Activated CD4-positive, alpha-beta T cell treated with anti-CD3 and anti-CD28 coated beads, Interleukin-2, amount 10 ng/mL, durations not matched to agents 7 days and 5 days (primary cell): ENCODE results near the gene SGCD. TPM values are rescaled to one million over a fixed set of nuclear protein-coding genes. Genes with fewer than 3 reads are reported as not detected.
"Not testable (repeated sequence)": the region's sequence is repeated elsewhere in the genome, so short reads cannot be mapped to it uniquely, and the experiment has no call there.

ENCODE experiments used
- CTCF ChIA-PET: fragments of 350-600 bp; sonication (Branson Sonifier 250); formaldehyde crosslinking; loops from one replicate; lab custom pipeline; 2021; ENCODE audit warnings: antibody characterized with exemption; lab: Charles Lee
- POLR2A ChIA-PET: fragments of 350-600 bp; sonication (Branson Sonifier 250); formaldehyde crosslinking; loops from one replicate; lab custom pipeline; 2021; ENCODE audit warnings: antibody characterized with exemption; lab: Charles Lee
- DNase-seq: peaks from one replicate; pipeline ENCODE4 v3.0.0-alpha.2; 2020
- H3K27ac Mint-ChIP-seq: one replicate; pipeline ENCODE4 v1.8.0; 2021; ENCODE audit warnings: mild to moderate bottlenecking, moderate library complexity, mixed read lengths
- H3K27me3 Mint-ChIP-seq: one replicate; pipeline ENCODE4 v1.8.0; 2021; ENCODE audit warnings: mixed read lengths
- H3K36me3 Mint-ChIP-seq: one replicate; pipeline ENCODE4 v1.8.0; 2021; ENCODE audit warnings: low read depth, mixed read lengths
- H3K4me1 Mint-ChIP-seq: one replicate; pipeline ENCODE4 v1.8.0; 2021; ENCODE audit warnings: mixed read lengths
- H3K4me3 Mint-ChIP-seq: one replicate; pipeline ENCODE4 v1.8.0; 2021; ENCODE audit warnings: mild to moderate bottlenecking, moderate library complexity, mixed read lengths
- H3K9me3 Mint-ChIP-seq: one replicate; pipeline ENCODE4 v1.8.0; 2021; ENCODE audit warnings: mixed read lengths
- total RNA-seq, 2 experiments: library from RNA; stranded (reverse); gene quantifications; one replicate each; pipeline ENCODE4 v1.2.3, GENCODE V29; 2021

SGCD gene
- total RNA-seq, 2 experiments from 2014 or later: not detected

GRCh38 chr5:156623381-156624040, 296.5 kb downstream of the SGCD start:
- Mint-ChIP-seq H3K27me3 (no peaks in the 10 kb centered on the region), H3K4me3 (no peak overlapping the region), H3K27ac (no peak overlapping the region), H3K36me3 (no peaks in the 10 kb centered on the region), H3K9me3 (no peaks in the 10 kb centered on the region), H3K4me1 (peaks cover 3% of the 10 kb centered on the region)
- ChIA-PET POLR2A (no interaction called here), CTCF (interaction anchor here (1.7 kb wide), 1 partner anchor 11 kb away, joined by 3 read pairs; no protein-coding TSS in a partner anchor)
- DNase-seq: no peak

GRCh38 chr5:156624686-156625085, 297.7 kb downstream of the SGCD start:
- Mint-ChIP-seq H3K4me1 (peaks cover 4% of the 10 kb centered on the region), H3K4me3 (no peak overlapping the region), H3K36me3 (no peaks in the 10 kb centered on the region), H3K27me3 (no peaks in the 10 kb centered on the region), H3K27ac (no peak overlapping the region), H3K9me3 (no peaks in the 10 kb centered on the region)
- ChIA-PET POLR2A (no interaction called here), CTCF (interaction anchor here (1.7 kb wide), 1 partner anchor 12 kb away, joined by 3 read pairs; no protein-coding TSS in a partner anchor)
- DNase-seq: no peak

- no peaks in the 10 kb centered on the region for H3K36me3 Mint-ChIP-seq
- H3K27ac Mint-ChIP-seq: no peak overlapping the region
- H3K9me3 Mint-ChIP-seq: no peaks in the 10 kb centered on the region
These were observed 301.5 kb downstream of the SGCD start for GRCh38 chr5:156628421-156628820.

GRCh38 chr5:156631005-156631404, 304.0 kb downstream of the SGCD start:
- POLR2A ChIA-PET: no interaction called here
- CTCF ChIA-PET: no interaction called here
- no peaks in the 10 kb centered on the region for H3K9me3 Mint-ChIP-seq
- H3K27me3 Mint-ChIP-seq: no peaks in the 10 kb centered on the region
- peaks cover 4% of the 10 kb centered on the region for H3K4me1 Mint-ChIP-seq
- no peak overlapping the region for H3K27ac Mint-ChIP-seq
- H3K36me3 Mint-ChIP-seq: no peaks in the 10 kb centered on the region
- DNase-seq: no peak
- no peak overlapping the region for H3K4me3 Mint-ChIP-seq

More at GRCh38 chr5:156628421-156628820, 301.5 kb downstream of the SGCD start:
- no peaks in the 10 kb centered on the region for H3K27me3 Mint-ChIP-seq
- H3K4me1 Mint-ChIP-seq: peaks cover 4% of the 10 kb centered on the region
- CTCF ChIA-PET: no interaction called here
- H3K4me3 Mint-ChIP-seq: no peak overlapping the region
- POLR2A ChIA-PET: no interaction called here
- DNase-seq: no peak

- Mint-ChIP-seq H3K36me3 (no peaks in the 10 kb centered on the region), H3K27ac (no peak overlapping the region), H3K9me3 (no peaks in the 10 kb centered on the region), H3K4me3 (no peak overlapping the region), H3K27me3 (peaks cover 9% of the 10 kb centered on the region), H3K4me1 (no peaks in the 10 kb centered on the region)
- CTCF ChIA-PET: interaction anchor here (1.0 kb wide), 1 partner anchor 12 kb away, joined by 3 read pairs; no protein-coding TSS in a partner anchor
- no peak for DNase-seq
- POLR2A ChIA-PET: no interaction called here
These were observed 307.3 kb downstream of the SGCD start for GRCh38 chr5:156634301-156634700.

- Mint-ChIP-seq H3K4me3 (no peak overlapping the region), H3K36me3 (no peaks in the 10 kb centered on the region), H3K27me3 (peaks cover 22% of the 10 kb centered on the region), H3K27ac (no peak overlapping the region), H3K9me3 (no peaks in the 10 kb centered on the region), H3K4me1 (no peaks in the 10 kb centered on the region)
- ChIA-PET POLR2A (no interaction called here), CTCF (no interaction called here)
- DNase-seq: no peak
These were observed 313.8 kb downstream of the SGCD start for GRCh38 chr5:156640691-156641241.

- DNase-seq: no peak
- Mint-ChIP-seq H3K4me1 (no peaks in the 10 kb centered on the region), H3K27ac (no peak overlapping the region), H3K27me3 (peaks cover 24% of the 10 kb centered on the region), H3K9me3 (no peaks in the 10 kb centered on the region), H3K36me3 (no peaks in the 10 kb centered on the region), H3K4me3 (no peak overlapping the region)
- POLR2A ChIA-PET: no interaction called here
- CTCF ChIA-PET: no interaction called here
These were observed 314.7 kb downstream of the SGCD start for GRCh38 chr5:156641686-156642085.

- CTCF ChIA-PET: interaction anchor here (1.2 to 1.6 kb wide), 2 partner anchors 11 to 13 kb away, joined by 3 read pairs; no protein-coding TSS in a partner anchor
- H3K4me1 Mint-ChIP-seq: no peaks in the 10 kb centered on the region
These were observed 320.1 kb downstream of the SGCD start for GRCh38 chr5:156647034-156647451.

GRCh38 chr5:156654444-156654843, 327.5 kb downstream of the SGCD start:
- Mint-ChIP-seq H3K27ac (no peak overlapping the region), H3K27me3 (peaks cover 25% of the 10 kb centered on the region), H3K4me3 (no peak overlapping the region), H3K4me1 (no peaks in the 10 kb centered on the region), H3K36me3 (no peaks in the 10 kb centered on the region), H3K9me3 (no peaks in the 10 kb centered on the region)
- no peak for DNase-seq
- ChIA-PET POLR2A (no interaction called here), CTCF (no interaction called here)

More at GRCh38 chr5:156647034-156647451, 320.1 kb downstream of the SGCD start:
- Mint-ChIP-seq H3K27me3 (peaks cover 32% of the 10 kb centered on the region), H3K36me3 (no peaks in the 10 kb centered on the region), H3K4me3 (no peak overlapping the region), H3K27ac (no peak overlapping the region), H3K9me3 (no peaks in the 10 kb centered on the region)
- POLR2A ChIA-PET: no interaction called here
- DNase-seq: no peak

GRCh38 chr5:156655732-156656131, 328.8 kb downstream of the SGCD start:
- no peak overlapping the region for H3K27ac Mint-ChIP-seq
- peaks cover 20% of the 10 kb centered on the region for H3K27me3 Mint-ChIP-seq
- H3K4me1 Mint-ChIP-seq: no peaks in the 10 kb centered on the region
- no peak for DNase-seq
- no peaks in the 10 kb centered on the region for H3K36me3 Mint-ChIP-seq
- ChIA-PET CTCF (no interaction called here), POLR2A (no interaction called here)
- no peak overlapping the region for H3K4me3 Mint-ChIP-seq
- no peaks in the 10 kb centered on the region for H3K9me3 Mint-ChIP-seq

GRCh38 chr5:156664832-156665231, 337.9 kb downstream of the SGCD start:
- DNase-seq, H3K36me3 Mint-ChIP-seq, POLR2A ChIA-PET, CTCF ChIA-PET, H3K4me3 Mint-ChIP-seq, H3K27me3 Mint-ChIP-seq, H3K9me3 Mint-ChIP-seq, H3K4me1 Mint-ChIP-seq, H3K27ac Mint-ChIP-seq: not testable (repeated sequence)

- H3K4me3 Mint-ChIP-seq, H3K27ac Mint-ChIP-seq, DNase-seq, H3K4me1 Mint-ChIP-seq, H3K27me3 Mint-ChIP-seq, POLR2A ChIA-PET, H3K9me3 Mint-ChIP-seq, H3K36me3 Mint-ChIP-seq: not testable (repeated sequence)
- CTCF ChIA-PET: interaction anchor here (1.2 kb wide), 1 partner anchor 268 kb away, joined by 3 read pairs; no protein-coding TSS in a partner anchor
These were observed 339.7 kb downstream of the SGCD start for GRCh38 chr5:156666686-156667085.

- ChIA-PET POLR2A (no interaction called here), CTCF (interaction anchor here (1.2 kb wide), 1 partner anchor 267 kb away, joined by 3 read pairs; no protein-coding TSS in a partner anchor)
- no peaks in the 10 kb centered on the region for H3K36me3 Mint-ChIP-seq
- H3K9me3 Mint-ChIP-seq: no peaks in the 10 kb centered on the region
- no peak overlapping the region for H3K4me3 Mint-ChIP-seq
- H3K27me3 Mint-ChIP-seq: peaks cover 6% of the 10 kb centered on the region
- H3K27ac Mint-ChIP-seq: no peak overlapping the region
- no peaks in the 10 kb centered on the region for H3K4me1 Mint-ChIP-seq
- no peak for DNase-seq
These were observed 340.7 kb downstream of the SGCD start for GRCh38 chr5:156667616-156668015.
